Activated CD8-positive, alpha-beta T cell treated with anti-CD3 and anti-CD28 coated beads for 36 hours (primary cell): ENCODE measurements around the gene TBC1D19. TPM values are rescaled to one million over a fixed set of nuclear protein-coding genes. Genes with fewer than 3 reads are reported as not detected.

Source experiments
- ATAC-seq: fragments of 200-7000 bp; cut with Tn5 transposase; one replicate; pipeline ENCODE4 v1.10.0; 2021; ENCODE audit warnings: mild to moderate bottlenecking, moderate library complexity
- CTCF ChIA-PET: fragments of 350-600 bp; sonication (Branson Sonifier 250); formaldehyde crosslinking; loops from one replicate; lab custom pipeline; 2021; ENCODE audit warnings: antibody characterized with exemption; lab: Charles Lee
- POLR2A ChIA-PET: fragments of 350-600 bp; sonication (Branson Sonifier 250); formaldehyde crosslinking; loops from one replicate; lab custom pipeline; 2021; ENCODE audit warnings: antibody characterized with exemption; lab: Charles Lee
- DNase-seq: peaks from one replicate; pipeline ENCODE4 v3.0.0-alpha.2; 2020
- H3K27ac Mint-ChIP-seq: one replicate; pipeline ENCODE4 v1.8.0; 2021; ENCODE audit warnings: mild to moderate bottlenecking, mixed read lengths
- H3K27me3 Mint-ChIP-seq: one replicate; pipeline ENCODE4 v1.8.0; 2021; ENCODE audit warnings: mixed read lengths
- H3K36me3 Mint-ChIP-seq: one replicate; pipeline ENCODE4 v1.8.0; 2021; ENCODE audit warnings: low read depth, mixed read lengths
- H3K4me1 Mint-ChIP-seq: one replicate; pipeline ENCODE4 v1.8.0; 2021; ENCODE audit warnings: low read depth, mixed read lengths
- H3K4me3 Mint-ChIP-seq: one replicate; pipeline ENCODE4 v1.8.0; 2021; ENCODE audit warnings: mild to moderate bottlenecking, moderate library complexity, mixed read lengths
- H3K9me3 Mint-ChIP-seq: one replicate; pipeline ENCODE4 v1.8.0; 2021; ENCODE audit warnings: mixed read lengths
- intact Hi-C: fragments of 100-400 bp; cut with micrococcal nuclease; formaldehyde crosslinking; loops from one replicate; pipeline ENCODE4 v1.10.0; 2022
- total RNA-seq, 2 experiments: library from RNA; stranded (reverse); gene quantifications; one replicate each; pipeline ENCODE4 v1.2.3, GENCODE V29; 2021
- TF ChIP-seq, protein P1 (sequence below): fragments of 200-600 bp; IDR thresholded peaks from one replicate; pipeline ENCODE4 v1.8.0; 2022; ENCODE audit warnings: antibody characterized with exemption, mild to moderate bottlenecking

Gene TBC1D19
- total RNA-seq, 2 experiments from 2014 or later = 4.0 to 4.5 TPM

- Mint-ChIP-seq H3K36me3 (peaks cover 5% of the 10 kb centered on the region), H3K4me3 (no peak overlapping the region), H3K27me3 (no peaks in the 10 kb centered on the region), H3K9me3 (no peaks in the 10 kb centered on the region), H3K4me1 (peaks cover 18% of the 10 kb centered on the region), H3K27ac (no peak overlapping the region)
- TF ChIP-seq, protein P1, sequence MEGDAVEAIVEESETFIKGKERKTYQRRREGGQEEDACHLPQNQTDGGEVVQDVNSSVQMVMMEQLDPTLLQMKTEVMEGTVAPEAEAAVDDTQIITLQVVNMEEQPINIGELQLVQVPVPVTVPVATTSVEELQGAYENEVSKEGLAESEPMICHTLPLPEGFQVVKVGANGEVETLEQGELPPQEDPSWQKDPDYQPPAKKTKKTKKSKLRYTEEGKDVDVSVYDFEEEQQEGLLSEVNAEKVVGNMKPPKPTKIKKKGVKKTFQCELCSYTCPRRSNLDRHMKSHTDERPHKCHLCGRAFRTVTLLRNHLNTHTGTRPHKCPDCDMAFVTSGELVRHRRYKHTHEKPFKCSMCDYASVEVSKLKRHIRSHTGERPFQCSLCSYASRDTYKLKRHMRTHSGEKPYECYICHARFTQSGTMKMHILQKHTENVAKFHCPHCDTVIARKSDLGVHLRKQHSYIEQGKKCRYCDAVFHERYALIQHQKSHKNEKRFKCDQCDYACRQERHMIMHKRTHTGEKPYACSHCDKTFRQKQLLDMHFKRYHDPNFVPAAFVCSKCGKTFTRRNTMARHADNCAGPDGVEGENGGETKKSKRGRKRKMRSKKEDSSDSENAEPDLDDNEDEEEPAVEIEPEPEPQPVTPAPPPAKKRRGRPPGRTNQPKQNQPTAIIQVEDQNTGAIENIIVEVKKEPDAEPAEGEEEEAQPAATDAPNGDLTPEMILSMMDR = no peak
- ChIA-PET POLR2A (interaction anchor here (0.7 kb wide), 1 partner anchor 20 kb away, joined by 3 read pairs; no protein-coding TSS in a partner anchor), CTCF (interaction anchor here (1.3 to 2.4 kb wide), 2 partner anchors 22 to 286 kb away, joined by 3 to 12 read pairs; no protein-coding TSS in a partner anchor)
- ATAC-seq (peak; percentile 55), DNase-seq (peak; percentile 46)
- intact Hi-C loops = loop anchor here (10.0 kb wide), 1 partner anchor 268 kb away; no protein-coding TSS in a partner anchor
Observed at GRCh38 chr4:26723216-26723615, 139.3 kb downstream of the TBC1D19 start.

GRCh38 chr4:26724534-26724933 lies 140.7 kb downstream of the TBC1D19 start:
- H3K9me3 Mint-ChIP-seq = no peaks in the 10 kb centered on the region
- DNase-seq (no peak), ATAC-seq (no peak)
- H3K4me3 Mint-ChIP-seq = no peak overlapping the region
- CTCF ChIA-PET = interaction anchor here (0.9 kb wide), 1 partner anchor 17 kb away, joined by 3 read pairs; no protein-coding TSS in a partner anchor
- no peak overlapping the region for H3K27ac Mint-ChIP-seq
- POLR2A ChIA-PET = no interaction called here
- intact Hi-C loops = loop anchor here (10.0 kb wide), 1 partner anchor 270 kb away; no protein-coding TSS in a partner anchor
- H3K27me3 Mint-ChIP-seq = no peaks in the 10 kb centered on the region
- peaks cover 18% of the 10 kb centered on the region for H3K4me1 Mint-ChIP-seq
- TF ChIP-seq, protein P1 = no peak
- peaks cover 5% of the 10 kb centered on the region for H3K36me3 Mint-ChIP-seq

GRCh38 chr4:26726655-26727387 lies 142.9 kb downstream of the TBC1D19 start:
- DNase-seq (no peak), ATAC-seq (no peak)
- Mint-ChIP-seq H3K36me3 (peaks cover 5% of the 10 kb centered on the region), H3K27me3 (no peaks in the 10 kb centered on the region), H3K4me1 (peaks cover 27% of the 10 kb centered on the region), H3K27ac (no peak overlapping the region), H3K9me3 (no peaks in the 10 kb centered on the region), H3K4me3 (no peak overlapping the region)
- ChIA-PET CTCF (no interaction called here), POLR2A (no interaction called here)
- TF ChIP-seq, protein P1 = no peak
- intact Hi-C loops = loop anchor here (10.0 kb wide), 1 partner anchor 272 kb away; no protein-coding TSS in a partner anchor

- H3K27ac Mint-ChIP-seq = no peak overlapping the region
- CTCF ChIA-PET = no interaction called here
- intact Hi-C loops = loop anchor here (10.0 kb wide), 1 partner anchor 273 kb away; no protein-coding TSS in a partner anchor
- TF ChIP-seq, protein P1 = no peak
- H3K27me3 Mint-ChIP-seq = no peaks in the 10 kb centered on the region
- H3K36me3 Mint-ChIP-seq = peaks cover 5% of the 10 kb centered on the region
- POLR2A ChIA-PET = no interaction called here
- H3K4me1 Mint-ChIP-seq = peaks cover 25% of the 10 kb centered on the region
- ATAC-seq (no peak), DNase-seq (no peak)
- no peaks in the 10 kb centered on the region for H3K9me3 Mint-ChIP-seq
- no peak overlapping the region for H3K4me3 Mint-ChIP-seq
Observed at GRCh38 chr4:26727844-26728243, 144.0 kb downstream of the TBC1D19 start.

DNA sequence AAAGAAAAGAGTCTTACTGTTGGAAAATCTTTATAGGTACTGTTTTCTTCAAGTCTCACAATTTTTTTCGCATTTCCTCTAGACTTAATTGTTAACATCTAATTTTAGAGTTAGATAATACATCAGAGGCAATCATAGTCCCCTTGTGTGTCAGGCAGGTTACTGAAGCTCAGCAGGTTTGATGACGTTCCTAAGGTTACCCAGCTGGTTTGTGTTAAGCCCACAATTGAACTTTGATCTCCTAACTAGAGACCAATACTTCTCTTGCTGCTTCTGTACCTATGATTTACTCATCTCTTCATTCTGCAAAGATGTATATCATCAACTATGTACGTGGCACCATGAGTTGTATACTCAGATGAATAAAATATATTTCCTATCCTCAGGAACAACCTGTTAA lies 145.1 kb downstream of the TBC1D19 start:
- H3K36me3 Mint-ChIP-seq = peaks cover 5% of the 10 kb centered on the region
- DNase-seq (no peak), ATAC-seq (no peak)
- peaks cover 15% of the 10 kb centered on the region for H3K4me1 Mint-ChIP-seq
- CTCF ChIA-PET = interaction anchor here (0.9 to 1.1 kb wide), 2 partner anchors 9 to 281 kb away, joined by 3 to 4 read pairs; no protein-coding TSS in a partner anchor
- POLR2A ChIA-PET = no interaction called here
- no peak overlapping the region for H3K27ac Mint-ChIP-seq
- TF ChIP-seq, protein P1 = no peak
- intact Hi-C loops = loop anchor here (10.0 kb wide), 1 partner anchor 274 kb away; no protein-coding TSS in a partner anchor
- H3K9me3 Mint-ChIP-seq = no peaks in the 10 kb centered on the region
- H3K27me3 Mint-ChIP-seq = no peaks in the 10 kb centered on the region
- no peak overlapping the region for H3K4me3 Mint-ChIP-seq
